ENCODE results near the gene STK24.

STK24 gene

GRCh38 chr13:98410612-98411011, 166.3 kb downstream of the STK24 start:
- no peak for DNase-seq (ENCODE audit: low read depth)

DNA sequence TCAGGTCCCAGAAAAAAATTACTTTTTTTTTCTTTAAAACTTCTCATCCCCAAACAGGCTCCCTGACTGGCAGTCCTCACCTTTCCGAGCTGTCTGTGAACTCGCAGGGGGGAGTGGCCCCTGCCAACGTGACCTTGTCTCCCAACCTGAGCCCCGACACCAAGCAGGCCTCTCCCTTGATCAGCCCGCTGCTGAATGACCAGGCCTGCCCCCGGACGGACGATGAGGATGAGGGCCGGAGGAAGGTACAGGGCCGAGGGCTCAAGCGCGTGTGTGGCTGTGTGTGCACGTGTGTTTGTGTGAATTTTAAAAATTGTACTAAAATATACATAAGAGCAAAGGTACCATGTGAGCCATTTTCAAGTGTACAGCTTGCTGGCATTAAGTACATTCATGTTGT, 167.6 kb downstream of the STK24 start:
- DNase-seq (ENCODE audit: low read depth): no peak

DNA sequence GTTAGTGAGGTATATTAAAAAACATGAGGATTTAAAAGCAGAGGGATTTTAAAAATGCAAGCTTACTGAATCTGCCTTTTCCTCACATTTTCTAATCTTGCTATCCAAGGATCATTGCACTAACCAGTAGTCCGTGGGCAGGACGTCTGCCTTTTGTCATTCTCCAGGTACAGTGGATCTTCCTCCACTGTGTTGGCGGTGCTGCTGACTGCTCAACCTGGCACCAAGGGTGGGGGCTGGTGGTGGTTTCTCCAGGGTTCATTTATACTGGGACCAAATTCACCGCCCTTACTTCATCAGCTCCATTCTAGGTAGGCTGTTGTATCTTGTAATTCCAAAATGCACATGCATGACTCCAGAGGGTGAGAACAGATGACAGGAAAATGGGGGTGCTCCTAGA, 169.3 kb downstream of the STK24 start:
- no peak for DNase-seq (ENCODE audit: low read depth)

GRCh38 chr13:98406971-98407370, 169.9 kb downstream of the STK24 start:
- no peak for DNase-seq (ENCODE audit: low read depth)

DNA sequence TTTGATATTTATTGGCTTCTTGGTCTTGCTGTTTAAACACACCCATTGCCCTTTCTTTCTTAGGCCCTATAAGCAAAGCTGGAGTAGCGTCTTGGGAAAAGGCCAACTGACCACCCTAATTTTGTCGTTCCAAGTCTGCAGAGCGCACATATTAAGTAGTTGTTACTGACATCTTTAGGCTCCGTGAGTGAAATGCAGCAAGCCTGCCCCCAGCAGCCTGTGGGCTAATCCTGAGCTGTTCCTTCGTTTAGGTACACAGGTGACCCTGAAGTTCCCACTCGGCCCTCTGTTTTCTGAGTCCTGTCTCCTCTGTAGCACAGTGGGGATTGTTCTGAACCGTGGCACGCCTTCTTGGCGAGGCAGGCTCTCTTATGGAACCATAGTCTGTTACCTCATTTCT, 170.5 kb downstream of the STK24 start:
- DNase-seq (ENCODE audit: low read depth): no peak

DNA sequence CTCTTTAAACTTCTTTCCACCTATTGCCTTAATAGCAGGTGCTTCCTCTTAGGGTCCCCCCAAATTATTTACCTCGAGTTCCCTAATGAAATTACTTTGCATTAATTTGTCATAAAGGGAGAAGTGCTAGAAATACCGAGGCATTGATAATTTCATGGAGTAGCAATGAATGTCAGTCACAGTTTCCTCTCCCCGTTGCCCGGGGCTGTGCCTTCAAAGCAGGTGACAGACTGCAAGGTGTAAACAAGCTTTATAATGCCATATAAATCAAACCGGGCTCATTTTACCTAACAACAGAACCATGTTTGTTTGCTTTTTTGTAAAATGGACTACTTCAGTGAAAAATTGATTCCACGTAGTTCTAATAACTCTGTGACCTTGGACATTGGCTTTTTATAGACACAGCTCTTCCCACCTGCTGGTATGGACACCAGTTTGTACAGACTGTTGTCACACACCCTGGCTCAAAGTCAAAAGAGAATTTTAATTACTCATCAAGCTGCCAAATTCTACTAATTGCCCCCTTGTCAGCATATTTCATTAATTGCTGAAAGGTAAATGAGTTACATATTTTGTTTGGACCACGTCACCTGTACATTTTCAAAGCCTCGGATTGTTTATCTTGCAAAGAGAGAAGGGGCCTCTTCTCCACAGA, 171.1 kb downstream of the STK24 start:
- DNase-seq (ENCODE audit: low read depth): no peak

DNA sequence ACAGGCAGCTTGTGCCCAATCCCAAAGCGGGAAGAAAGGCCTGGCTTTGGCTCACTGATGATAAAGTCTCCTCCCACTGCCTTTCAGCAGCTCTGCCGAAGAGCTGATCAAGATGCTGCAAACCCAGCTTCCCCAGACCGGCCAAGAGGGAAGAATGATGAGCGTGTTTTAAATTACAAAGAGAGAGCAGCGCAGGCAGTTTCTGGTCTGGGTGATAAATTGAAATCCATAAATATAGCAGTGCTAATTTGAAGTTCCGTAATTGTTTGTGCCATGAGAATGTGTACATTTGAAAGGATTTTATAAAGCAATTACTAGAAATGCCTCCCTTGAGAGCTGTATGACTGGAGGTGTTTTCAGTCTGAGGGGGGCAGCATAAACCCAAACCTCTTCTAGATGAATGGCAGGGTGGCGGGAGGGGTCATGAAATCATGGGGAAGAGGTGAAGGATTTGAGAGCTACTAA, 171.8 kb downstream of the STK24 start:
- DNase-seq (ENCODE audit: low read depth): no peak

DNA sequence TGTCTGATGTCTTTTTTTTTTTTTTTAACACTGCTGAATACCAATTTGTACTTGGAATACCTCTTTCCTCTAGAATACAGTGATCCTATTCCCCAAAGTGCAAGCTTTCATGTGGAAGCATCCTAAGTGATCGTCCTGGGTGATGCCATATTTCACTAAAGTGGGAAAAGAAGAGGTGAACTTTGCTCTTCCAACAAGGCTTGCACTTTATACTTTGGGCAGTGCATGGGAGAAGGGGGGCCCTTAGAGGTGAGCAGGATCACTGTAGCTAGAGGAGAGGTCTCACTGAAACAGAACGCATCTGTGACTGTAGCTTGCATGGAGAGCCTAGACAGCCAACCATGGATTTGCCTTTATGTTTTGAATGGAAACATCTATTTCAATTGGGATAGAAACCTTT, 173.8 kb downstream of the STK24 start:
- no peak for DNase-seq (ENCODE audit: low read depth)

DNA sequence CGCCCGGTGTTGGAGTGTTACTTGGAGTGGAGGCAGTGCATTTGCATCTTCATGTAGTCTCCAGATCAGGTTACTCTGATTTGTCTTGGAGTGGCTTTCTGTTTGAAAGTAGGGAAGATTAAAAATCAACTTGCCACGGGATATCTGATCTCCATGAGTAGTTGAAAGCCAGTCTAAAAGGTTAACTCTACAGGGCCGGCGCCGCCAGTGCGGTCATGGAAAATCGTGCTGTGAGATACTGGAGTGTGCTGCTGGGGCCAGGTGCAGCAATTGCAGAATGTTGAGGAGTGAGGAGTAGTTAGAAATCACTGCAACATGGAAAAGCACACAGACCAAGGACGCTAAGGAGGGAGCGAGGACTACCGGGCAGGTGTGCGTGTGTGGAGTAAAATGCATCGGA, 175.0 kb downstream of the STK24 start:
- no peak for DNase-seq (ENCODE audit: low read depth)

DNA sequence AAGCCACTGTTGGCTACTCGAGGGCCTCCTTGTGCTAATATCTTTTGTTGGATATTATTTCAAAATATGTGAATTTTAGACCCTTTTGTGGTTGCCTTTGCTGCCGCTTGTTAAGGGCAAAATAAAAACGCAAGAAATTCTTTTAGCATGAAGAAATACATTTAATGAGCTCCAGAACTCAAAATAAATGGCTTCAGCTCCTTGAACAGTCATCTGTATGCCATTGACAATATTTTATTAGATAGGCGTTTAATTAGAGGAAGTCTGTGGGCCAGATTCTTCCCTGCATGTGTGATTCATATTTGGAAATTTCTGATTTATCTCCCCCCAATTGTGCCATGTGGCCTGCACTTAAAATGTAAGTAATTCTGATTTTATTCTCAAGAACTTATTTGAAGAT, 177.2 kb downstream of the STK24 start:
- DNase-seq (ENCODE audit: low read depth): no peak

- no peak for DNase-seq (ENCODE audit: low read depth)
Measured at GRCh38 chr13:98398581-98398980, 178.3 kb downstream of the STK24 start.

GRCh38 chr13:98397861-98398260, 179.0 kb downstream of the STK24 start:
- DNase-seq (ENCODE audit: low read depth): no peak

GRCh38 chr13:98397221-98397620, 179.7 kb downstream of the STK24 start:
- DNase-seq (ENCODE audit: low read depth): no peak

GRCh38 chr13:98396071-98396710, 180.7 kb downstream of the STK24 start:
- no peak for DNase-seq (ENCODE audit: low read depth)

Data from stimulated activated CD8-positive, alpha-beta memory T cell treated with anti-CD3 and anti-CD28 coated beads, Interleukin-15, amount 100 ng/mL, for 1 hour (primary cell).